GM18526 (cell line): Measurements from ENCODE around the gene FZD2.

Experiments
- POLR2A ChIP-seq: IDR thresholded peaks from 3 replicates; pipeline ENCODE4 v1.6.1; 2011; ENCODE audit not compliant: insufficient read length; ENCODE audit errors: extremely low read depth

Gene FZD2

DNA sequence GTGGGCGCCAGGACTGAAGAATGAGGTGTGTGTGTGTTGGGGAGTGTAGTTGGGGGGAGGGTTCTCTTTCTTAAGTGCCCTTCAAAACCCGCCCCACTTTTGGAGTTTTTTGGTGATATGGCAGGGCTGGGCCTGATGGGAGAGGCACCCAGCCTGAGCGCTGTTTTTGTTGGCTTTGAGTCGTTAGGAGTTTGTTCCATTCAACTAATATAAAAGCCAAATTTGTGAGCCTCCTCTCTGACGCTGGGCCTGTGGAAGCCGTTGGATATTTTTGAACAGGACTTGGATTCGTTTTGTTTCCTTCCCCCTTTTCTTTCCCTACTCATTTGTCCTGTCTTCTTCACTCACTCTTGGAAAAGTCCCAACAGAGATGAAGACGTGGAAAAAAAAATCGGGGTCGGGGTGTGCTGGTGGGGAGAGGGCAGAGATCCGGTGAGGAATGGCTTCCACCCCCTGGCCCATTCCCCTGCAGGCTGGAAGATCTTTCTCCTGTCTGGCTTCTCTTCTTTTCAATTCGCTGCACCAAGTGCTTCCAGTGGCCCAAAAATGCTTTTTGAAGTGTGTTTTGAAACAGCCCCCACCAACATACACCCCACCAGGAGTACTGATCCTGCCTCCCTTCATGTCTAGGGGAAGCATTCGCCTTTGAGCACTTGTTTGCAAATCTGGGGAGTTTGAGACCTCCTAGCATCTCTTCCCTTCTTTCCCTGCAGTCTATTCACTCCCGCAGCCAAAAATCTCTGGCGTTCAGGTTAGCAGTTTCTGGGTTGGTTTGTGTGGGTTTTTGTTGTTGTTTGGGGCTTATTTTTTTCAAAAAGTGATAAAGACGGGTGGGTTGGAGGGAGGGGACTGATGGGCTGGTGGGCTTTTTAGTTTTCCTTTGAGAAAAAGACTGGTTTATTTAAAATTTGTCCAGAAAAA lies 2.6 kb downstream of the FZD2 start:
- no peak for TF ChIP-seq POLR2A

DNA sequence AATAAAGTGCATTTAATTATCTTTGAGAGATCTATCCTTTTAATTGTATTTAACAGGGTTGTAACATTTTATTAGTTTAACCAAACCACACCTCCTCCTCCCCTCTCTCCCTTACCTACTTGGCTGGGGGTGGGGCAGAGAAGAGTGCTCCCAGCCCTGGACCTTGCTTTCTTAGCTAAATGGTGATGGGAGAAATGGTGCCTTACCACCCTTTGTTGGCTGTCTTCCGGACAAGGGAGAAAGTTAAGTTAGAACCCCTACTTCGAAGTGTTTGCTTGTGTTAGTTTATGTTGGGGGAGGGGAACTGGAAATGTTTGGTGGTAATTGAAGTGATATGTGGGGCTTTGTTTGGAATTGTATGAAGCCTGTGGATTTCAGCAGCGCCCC lies 3.9 kb downstream of the FZD2 start:
- no peak for TF ChIP-seq POLR2A

DNA sequence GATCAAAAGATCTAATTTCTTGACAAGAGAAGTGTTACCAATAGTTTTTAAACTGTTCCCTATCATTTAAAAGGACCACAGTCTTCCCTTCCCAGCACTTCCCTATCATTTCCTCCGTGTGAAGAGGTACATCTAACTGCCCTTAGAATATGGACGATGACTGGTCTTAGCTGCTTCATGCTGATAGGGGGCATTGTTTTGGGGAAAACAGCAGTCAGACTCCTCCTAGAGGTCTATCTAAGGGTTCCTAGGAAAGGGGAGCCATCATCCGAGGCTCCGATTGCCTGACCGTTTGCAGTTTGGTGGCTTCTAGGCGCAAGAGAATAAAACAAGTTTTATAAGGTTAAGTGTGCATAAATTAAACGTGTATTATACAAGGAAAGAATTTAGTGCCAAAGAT lies 7.1 kb downstream of the FZD2 start:
- TF ChIP-seq POLR2A, result no peak

DNA sequence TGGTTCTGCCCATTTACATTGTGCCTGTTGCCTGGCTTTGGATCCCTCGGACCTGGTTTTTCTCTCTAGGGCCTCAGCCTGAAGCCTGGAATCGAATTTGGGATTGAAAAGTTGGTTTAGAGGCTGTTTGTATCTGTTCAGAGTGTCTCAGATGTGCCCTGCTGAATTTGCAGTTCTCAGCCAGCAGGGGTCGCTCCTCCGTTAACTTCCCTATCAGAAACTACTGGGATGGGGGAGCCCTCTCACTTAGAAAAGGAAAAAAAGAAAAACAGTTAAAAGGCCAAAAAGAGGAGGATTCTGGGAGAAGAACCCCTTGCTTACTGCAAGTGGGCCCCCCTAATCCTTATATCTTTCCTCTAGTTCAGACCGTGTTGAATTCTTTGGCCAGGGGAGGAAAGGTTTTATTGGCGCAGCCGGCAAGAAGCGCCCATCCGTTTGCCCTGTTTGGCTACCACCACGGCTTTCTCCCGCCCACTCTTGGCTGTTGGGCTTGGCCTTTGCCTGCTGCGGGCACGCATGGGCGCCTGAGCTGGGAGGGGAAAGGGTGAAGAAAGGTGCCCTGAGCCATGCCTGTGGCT lies 8.7 kb downstream of the FZD2 start:
- TF ChIP-seq POLR2A, result no peak

DNA sequence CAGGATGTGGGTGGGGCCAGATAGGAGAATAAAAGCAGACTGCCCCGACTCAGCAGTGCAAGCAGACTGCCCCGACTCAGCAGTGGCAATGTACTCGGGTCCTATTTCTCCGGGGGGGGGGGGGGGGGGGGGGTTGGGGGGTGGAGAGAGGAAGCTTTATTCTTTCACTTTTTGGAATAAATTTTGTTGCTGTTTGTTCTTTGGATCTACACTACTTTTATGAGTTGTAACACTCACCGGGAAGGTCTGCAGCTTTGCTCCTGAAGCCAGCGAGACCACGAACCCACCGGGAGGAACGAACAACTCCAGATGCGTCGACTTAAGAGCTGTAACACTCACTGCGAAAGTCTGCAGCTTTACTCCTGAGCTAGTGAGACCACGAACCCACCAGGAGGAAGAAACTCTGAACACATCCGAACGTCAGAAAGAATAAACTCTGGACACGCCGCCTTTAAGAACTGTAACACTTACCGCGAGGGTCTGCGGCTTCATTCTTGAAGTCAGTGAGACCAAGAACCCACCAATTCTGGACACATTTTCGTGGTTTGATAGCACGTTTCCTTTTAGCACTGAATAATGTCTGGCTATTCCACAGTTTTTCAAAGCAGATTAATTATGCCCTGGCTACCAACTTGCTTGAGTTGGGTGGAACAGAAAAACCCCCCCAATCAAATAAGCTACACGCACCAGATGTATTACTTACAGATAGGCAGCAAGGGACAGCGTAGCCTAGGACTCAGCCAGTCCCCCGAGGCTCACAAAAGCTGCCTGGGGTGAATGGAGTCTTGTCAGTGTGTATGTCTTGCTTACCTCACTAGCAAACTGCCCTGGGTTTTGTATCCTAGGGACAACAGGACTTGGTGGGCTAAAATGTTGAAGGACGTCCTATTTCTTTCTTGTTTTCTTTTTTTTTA lies 11.9 kb downstream of the FZD2 start:
- TF ChIP-seq POLR2A, result no peak

DNA sequence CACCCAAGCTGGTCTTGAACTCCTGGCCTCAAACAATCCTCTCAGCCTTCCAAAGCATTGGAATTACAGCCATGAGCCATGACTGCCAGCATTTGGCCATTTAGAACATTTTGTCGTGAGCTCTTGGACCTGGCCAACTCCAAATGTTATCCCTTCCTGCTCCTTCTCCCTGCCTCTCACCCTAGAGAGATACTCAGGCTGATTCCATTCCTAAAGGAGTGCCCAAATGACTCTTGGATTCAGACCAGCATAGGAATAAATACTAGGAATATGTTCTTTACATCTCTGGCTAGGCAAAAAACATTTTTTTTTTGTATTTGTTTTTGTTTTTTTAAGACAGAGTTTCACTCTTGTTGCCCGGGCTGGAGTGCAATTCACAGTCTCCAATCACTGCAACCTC lies 15.5 kb downstream of the FZD2 start:
- no peak for TF ChIP-seq POLR2A

DNA sequence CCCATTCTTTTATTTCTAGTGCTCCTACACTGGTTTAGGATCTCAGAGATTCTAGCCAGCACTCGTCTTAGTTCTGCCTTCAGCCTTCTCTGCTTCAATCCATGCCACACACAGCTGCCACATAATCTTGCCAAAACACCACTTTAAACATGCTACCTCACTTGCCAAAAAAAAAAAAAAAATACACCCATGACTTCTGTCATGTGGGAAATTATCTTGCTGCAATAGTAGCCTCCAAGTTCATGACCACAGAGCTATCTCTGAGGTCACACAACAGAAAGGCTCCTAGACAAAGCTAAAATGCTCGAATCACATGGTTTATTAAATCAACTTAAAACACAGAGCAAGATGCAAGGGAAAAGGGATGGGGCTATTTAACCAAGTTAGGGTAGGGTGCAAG lies 18.1 kb downstream of the FZD2 start:
- no peak for TF ChIP-seq POLR2A

DNA sequence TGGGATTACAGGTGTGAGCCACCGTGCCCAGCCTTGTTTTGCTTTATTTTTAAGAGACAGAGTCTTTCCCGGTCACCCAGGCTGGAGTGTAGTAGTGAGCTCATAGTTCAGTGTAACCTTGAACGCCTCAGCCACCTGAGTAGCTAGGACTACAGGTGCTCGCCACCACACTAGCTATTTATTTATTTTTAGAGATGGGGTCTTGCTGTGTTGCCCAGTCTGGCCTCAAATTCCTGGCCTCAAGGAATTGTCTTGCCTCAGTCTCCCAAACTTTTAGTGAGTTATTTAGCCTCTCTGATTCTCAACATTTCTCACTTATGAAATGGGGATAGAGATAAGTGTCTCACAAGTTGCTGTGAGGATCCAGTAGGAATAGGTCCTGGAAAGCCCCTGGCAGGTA lies 21.7 kb downstream of the FZD2 start:
- TF ChIP-seq POLR2A, result no peak

DNA sequence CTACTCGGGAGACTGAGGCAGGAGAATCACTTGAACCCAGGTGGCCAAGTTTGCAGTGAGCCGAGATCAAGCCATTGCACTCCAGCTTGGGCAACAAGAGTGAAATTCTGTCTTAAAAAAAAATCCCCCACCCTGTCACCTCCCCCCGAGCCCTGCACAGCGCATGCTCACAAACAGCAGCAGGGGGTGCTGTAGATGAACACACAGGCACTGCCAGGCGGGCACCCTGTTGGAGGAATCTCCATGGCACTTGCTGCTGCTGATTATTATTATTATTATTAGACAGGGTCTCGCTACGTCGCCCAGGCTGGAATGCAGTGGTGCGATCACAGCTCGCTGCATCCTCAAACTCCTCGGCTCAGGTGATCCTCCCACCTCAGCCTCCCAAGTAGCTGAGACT lies 24.6 kb downstream of the FZD2 start:
- TF ChIP-seq POLR2A, result no peak

DNA sequence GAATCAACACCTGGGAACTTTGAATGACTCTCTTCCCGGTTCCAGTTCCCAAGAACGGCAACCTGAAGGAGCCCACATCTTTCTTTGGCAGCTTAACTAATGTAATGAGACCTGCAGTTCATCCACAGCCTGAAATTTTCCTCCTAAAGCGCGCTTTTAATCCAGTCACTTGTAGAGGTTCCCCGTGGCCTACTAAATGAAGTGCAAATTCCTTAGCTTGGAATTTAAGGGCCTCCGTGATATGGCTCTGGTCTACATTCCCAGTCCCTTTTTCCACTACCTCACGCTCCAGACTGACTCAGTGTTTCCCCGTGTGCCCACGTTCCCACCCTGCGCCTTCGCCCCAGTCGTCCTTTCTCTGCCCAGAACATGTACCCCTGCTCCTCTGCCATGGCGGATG lies 27.2 kb downstream of the FZD2 start:
- no peak for TF ChIP-seq POLR2A

DNA sequence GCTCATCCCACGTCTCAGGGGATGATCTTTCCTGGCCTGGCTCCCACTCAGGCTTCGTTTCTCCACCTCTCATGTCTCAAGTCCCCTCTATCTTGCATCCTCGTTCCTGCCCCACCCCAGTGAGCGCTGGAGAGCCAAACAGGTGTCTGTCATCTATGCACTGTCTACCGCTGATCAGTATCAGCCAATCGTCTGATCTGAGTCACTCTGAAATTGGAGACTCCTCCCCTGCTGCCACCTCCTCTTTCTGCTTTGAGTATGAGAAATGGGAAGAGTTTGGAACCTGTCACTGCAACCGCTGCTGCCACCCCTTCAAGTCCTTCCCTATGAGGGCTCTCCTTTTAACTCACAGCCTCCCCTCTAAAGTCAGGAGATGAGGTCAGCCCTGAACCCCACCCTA lies 28.0 kb downstream of the FZD2 start:
- no peak for TF ChIP-seq POLR2A

DNA sequence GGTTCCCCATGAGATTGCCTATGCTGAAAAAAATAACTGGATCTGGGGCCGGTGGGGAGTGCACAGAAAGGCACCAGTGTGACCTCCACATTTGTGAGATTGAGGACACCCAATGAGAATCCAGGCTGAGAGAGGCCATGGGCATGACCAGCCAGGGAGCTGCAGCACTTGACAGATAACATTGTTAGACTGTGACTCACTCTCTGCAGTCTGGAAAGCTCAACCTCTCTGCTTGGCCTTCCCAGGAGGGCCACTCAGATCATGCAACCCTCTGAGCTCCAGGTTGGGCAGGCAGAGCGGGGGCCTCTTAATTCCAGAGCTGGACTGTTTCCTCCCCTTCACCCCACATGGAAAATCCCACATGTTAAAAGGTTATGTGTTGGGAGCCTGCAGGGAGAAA lies 30.1 kb downstream of the FZD2 start:
- no peak for TF ChIP-seq POLR2A

DNA sequence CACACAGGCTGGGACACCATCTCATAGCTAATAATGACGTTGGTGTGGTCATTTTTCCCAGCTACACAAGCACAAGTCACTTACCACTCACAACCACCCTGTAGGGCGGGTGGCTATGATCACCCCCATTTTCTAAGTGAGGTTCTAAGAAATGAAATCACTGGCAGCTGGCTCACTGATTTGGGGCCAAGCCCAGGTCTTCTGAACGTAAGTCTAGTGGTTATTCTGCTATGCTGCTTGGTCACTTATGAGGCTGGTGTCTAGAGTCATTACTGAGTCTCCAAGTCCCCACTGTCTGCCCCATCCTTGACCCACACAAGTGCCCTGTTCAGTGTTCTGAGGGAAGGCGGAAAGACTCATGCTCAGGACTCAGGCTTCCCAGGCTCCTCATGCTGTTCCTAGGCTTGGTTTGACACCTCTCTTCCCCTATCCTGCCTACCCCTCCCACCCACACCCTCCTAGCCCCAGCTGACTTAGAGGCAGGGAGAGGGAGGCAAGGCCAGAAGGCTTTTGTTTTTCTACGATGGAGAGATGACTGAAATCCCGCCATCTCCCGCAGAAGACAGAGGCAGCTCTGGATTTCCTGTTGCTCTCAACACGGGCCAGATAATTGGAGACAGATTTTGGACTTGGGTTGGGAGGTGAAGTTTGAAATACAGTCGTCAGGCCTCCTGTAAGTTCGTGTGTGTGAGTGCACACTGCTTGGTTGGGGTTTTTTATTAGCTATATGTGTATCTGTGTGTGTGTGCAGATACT lies 32.2 kb downstream of the FZD2 start:
- TF ChIP-seq POLR2A, result no peak

DNA sequence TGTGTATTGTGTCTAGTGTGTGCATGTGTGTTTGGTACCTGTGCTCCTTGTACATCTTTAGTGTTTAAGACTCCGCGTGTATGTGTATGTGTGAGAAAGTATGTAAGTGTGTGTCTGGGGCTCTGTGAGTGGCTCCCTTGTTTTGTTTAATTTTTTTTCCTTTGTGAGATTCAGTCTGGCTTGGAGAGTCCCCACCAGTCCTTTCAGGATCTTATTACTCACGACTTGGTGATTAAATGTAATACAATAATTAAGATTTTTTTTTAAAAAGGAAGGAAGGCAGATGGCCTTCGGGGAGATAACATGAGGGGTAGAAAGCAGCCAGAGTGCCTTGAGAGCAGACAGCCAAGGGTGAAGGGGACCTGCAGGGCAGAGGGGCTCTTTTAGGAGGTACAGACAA lies 33.9 kb downstream of the FZD2 start:
- no peak for TF ChIP-seq POLR2A

DNA sequence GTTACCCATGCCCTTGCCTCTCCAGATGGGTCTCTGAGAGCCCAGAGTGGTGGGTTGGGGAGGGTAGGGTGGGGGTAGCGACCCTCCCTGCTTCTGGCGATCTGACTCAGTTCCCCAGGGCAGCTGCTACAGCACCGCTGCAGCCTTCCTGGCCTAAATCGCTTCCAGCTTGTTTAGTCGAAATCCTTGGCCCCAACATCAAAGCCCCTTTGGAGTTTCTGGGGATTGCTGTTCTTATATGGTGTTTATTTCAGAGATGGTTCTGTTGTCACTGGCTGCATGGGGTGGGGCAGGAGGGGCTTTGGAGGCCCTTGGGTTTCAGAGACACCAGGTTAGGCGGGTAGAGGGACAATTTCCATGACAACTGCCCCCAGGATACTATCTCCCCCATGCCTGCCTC lies 35.9 kb downstream of the FZD2 start:
- no peak for TF ChIP-seq POLR2A
